Measurements from ENCODE around the gene CTRB1.
A peak's percentile ranks its signal among the peaks of the same experiment; 100 is the strongest.
"Not testable (repeated sequence)": the region's sequence is repeated elsewhere in the genome, so short reads cannot be mapped to it uniquely, and the experiment has no call there.

CTRB1 gene

GRCh38 chr16:75264999-75265910 lies 46.5 kb downstream of the CTRB1 start:
- DNase-seq (ENCODE audit: low read depth, low spot score) = no peak
- peak overlapping the region; percentile 67 for H3K27ac ChIP-seq

DNA sequence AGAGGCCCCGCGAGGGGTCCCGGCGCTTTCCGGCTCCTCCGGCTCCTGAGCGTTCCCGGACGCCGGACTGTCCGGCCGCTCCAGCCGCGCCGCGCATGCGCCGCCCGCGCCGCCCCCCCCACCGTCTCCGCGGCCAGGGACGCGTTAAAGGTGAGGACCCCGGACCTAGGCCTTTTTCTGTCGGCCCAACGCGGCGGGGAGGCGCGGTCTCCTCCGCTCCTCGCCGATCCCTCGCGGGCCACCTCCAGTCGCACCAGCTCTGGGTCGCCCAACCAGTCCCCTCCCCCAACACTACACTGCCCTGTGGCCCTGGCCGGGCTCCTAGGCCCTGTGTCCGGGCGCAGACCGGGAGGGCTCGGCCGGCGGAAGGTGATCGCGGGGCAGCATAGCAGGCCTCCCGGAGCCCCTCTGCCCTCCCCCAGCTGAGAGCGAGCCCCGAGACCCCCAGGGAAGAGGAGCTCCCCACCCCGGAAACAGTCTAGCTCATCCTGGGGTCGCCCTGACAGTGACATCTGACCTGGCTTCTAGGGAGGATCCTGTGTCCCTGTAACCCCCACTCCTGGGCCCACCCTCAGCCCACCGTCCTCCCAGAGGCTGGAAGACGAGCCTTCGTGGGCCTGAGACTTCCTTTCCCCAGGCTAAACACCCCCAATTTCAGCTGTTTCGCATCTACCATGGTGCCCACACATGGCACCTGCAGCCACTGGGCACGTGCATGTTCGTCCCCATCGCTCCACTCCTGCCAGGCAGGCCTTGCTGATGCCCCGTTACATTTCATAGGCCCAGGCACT lies 47.3 kb downstream of the CTRB1 start:
- H3K27ac ChIP-seq = peak overlapping the region; percentile 67
- DNase-seq (ENCODE audit: low read depth, low spot score) = no peak

GRCh38 chr16:75266738-75267630 lies 48.2 kb downstream of the CTRB1 start:
- no peak overlapping the region for H3K27ac ChIP-seq
- DNase-seq (ENCODE audit: low read depth, low spot score) = no peak

DNA sequence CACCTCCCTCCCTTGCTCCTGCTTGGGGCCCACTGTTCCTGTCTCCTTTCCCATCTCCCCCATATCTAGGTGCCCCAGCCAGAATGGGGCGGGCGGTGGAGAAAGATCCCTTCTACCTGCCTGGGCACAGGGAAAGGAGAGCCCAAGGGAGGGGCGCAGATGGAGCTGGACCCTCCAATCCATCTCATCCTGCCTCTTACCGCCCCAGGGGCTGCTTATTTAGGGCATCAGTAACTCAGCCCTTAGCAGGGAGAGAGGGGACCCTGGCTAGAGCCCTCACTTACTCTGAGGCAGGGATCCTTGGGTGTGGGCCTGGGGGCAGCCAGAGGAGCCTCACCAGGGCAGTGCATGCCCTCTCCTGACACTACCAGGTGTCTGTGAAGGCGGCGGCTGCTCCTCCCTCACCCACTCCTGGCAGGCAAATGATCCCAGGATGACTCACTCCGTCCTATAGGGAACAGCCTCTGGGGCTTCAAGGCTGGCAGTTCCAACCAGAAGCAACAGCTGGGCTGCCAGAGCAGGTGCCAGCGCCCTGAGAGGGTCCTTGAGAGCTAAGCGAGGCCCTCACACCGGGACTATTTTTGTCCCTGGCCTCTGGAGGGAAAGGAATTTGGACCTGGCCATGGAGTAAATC lies 49.0 kb downstream of the CTRB1 start:
- no peak for DNase-seq (ENCODE audit: low read depth, low spot score)
- H3K27ac ChIP-seq = no peak overlapping the region

GRCh38 chr16:75269358-75269757 lies 50.6 kb downstream of the CTRB1 start:
- H3K27ac ChIP-seq; DNase-seq (ENCODE audit: low read depth, low spot score): not testable (repeated sequence)

- H3K27ac ChIP-seq = no peak overlapping the region
- no peak for DNase-seq (ENCODE audit: low read depth, low spot score)
Observed at GRCh38 chr16:75271441-75272096, 52.8 kb downstream of the CTRB1 start.

GRCh38 chr16:75272097-75272551 lies 53.3 kb downstream of the CTRB1 start:
- DNase-seq (ENCODE audit: low read depth, low spot score) = no peak
- H3K27ac ChIP-seq = no peak overlapping the region

DNA sequence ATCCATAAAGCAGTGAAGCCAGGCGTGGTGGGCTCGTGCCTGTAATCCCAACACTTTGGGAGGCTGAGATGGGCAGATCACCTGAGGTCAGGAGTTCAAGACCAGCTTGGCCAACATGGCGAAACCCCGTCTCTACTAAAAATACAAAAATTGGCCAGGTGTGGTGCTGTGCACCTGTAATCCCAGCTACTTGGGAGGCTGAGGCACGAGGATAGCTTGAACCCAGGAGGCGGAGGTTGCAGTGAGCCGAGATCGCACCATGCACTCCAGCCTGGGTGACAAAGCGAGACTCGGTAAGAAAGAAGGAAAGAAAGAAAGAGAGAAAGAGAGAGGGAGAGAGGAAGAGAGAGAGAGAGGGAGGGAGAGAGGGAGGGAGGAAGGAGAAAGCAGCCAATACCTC lies 53.8 kb downstream of the CTRB1 start:
- not testable (repeated sequence) for H3K27ac ChIP-seq; DNase-seq (ENCODE audit: low read depth, low spot score)

GRCh38 chr16:75273054-75273925 lies 54.5 kb downstream of the CTRB1 start:
- no peak for DNase-seq (ENCODE audit: low read depth, low spot score)
- H3K27ac ChIP-seq = peak overlapping the region; percentile 59

Measured in epithelial cell of prostate (primary cell).